Skeletal muscle cell (primary cell): ENCODE results near the gene ANO6.
"Not testable (repeated sequence)": the region's sequence is repeated elsewhere in the genome, so short reads cannot be mapped to it uniquely, and the experiment has no call there.

Source experiments
- DNase-seq: peaks from one replicate; pipeline ENCODE4 v3.0.0-alpha.2; 2010; ENCODE audit warnings: low read depth
- H3K4me3 ChIP-seq: 2 replicates; pipeline ENCODE4 v1.5.1; 2011; ENCODE audit warnings: low read depth, mild to moderate bottlenecking, control low read depth, low read length, moderate library complexity

Gene ANO6

DNA sequence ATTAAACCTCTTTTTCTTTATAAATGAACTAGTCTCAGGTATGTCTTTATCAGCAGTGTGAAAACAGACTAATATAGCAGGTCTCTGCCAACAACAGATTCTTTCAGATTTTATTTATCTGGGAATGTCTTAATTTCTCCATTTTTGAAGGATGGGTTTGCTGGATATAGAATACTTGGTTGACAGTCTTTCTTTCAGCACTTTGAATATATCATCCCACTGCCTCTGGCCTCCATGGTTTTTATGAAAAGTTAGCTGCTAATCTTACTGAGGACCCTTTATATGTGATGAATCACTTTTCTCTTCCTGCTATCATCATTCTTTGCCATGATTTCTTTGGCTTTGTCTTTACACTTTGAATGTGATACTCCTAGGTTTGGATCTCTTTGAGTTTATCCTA lies 148.0 kb downstream of the ANO6 start:
- no peak for DNase-seq
- H3K4me3 ChIP-seq: no peak overlapping the region

DNA sequence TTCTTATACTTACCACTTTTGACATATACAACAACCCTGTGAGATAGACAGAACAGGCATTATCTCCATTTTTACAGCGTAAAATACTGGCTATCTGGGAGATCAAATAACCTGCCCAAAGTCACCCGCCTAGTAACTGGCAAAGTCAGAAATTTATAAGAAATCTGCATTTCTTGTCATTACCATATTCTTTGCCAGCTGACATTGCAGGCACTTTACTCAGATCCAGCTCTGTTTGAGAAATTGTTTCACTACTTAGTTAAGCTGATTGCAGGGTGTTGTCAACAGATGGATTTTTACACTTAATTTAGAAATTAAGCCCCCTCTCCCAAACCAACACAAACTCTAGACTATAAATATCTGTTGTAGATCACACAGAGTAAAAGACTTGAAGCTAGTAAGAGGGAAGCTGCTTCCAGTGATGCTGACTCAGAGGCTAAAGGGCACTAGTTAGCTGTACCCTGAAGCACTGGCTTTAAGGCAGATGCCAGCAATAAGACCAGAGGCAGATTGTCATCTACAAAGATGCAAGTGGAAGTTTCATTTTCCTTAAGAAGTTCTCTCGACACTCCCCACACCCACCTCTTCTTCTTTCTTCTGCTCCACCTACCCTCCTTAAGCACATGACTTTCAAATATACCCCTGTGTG lies 153.1 kb downstream of the ANO6 start:
- DNase-seq: peak; percentile 49
- no peak overlapping the region for H3K4me3 ChIP-seq

DNA sequence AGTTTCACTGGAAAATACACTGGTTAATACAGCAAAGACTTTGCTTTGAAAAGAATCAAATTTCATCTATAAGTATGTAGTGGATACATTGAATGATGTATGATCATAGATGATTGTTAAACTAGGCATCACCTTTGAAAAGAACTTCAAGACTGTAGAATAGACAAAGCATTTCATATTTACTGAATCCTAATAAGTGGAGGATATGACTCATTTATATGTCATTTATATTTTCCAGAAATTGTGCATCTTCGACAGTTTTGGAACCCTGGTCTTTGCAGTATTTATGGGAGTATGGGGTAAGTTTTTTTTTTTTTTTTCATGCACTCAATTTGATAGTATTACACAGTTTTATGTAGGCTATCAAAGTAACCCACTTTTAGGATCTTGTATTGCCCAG lies 161.9 kb downstream of the ANO6 start:
- no peak for DNase-seq
- no peak overlapping the region for H3K4me3 ChIP-seq

DNA sequence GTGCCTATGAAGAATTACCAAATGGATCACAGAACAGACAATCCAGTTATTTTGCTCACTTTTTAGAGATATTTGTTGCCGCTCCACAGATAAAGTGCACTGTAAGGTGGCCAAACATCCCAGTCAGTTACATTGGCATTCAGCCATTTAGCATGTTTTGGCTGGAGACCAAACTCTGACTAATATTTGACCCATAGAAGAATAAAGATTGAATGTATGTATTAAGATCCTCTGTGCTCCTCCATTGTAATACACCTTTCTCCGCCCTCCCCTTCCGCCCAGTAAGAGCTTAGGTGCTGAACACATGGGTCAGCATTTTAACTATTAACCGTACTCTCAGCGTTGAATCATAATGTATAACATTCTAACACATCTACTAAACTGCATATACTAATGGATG lies 163.4 kb downstream of the ANO6 start:
- no peak overlapping the region for H3K4me3 ChIP-seq
- DNase-seq: peak; percentile 7

DNA sequence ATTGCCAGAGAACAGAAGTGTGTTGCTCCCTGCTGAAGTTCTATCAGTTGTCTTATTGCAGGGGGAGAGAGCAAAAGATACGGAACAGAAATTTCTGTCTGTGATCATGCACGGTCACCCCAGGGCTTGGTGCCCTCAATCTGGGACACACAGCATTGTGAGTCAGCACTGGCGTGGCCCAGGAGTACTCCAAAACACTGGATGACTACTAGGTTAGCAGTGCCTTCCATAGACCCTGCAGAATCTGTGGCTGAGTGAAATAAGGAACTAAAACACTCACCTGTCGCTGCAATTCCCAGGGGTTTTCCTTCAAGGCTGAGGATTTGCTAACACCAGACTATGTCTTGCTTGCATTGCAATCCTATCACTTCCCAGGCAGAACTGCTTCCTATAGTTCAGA lies 165.5 kb downstream of the ANO6 start:
- no peak for DNase-seq

DNA sequence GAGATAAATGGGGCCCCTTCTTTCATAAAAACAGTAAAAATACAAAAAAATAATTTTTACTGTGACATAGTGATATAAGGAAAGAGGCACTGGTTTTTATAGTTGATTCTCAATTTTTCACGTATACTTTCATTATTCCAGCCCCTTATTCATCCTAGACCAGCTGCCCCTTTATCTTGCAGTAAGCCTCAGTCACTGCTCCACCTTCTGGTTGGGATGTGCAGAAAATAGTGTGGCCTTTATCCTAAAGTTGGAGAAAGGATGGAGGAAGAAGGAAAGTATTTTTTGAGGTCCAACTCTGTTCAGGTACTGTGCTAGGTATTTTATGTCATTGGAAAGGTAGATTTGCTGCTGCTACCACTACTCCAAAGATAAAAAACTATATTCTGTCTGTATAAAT lies 172.7 kb downstream of the ANO6 start:
- H3K4me3 ChIP-seq: no peak overlapping the region
- DNase-seq: no peak

More for the DNA sequence above, 165.5 kb downstream of the ANO6 start:
- H3K4me3 ChIP-seq: no peak overlapping the region

DNA sequence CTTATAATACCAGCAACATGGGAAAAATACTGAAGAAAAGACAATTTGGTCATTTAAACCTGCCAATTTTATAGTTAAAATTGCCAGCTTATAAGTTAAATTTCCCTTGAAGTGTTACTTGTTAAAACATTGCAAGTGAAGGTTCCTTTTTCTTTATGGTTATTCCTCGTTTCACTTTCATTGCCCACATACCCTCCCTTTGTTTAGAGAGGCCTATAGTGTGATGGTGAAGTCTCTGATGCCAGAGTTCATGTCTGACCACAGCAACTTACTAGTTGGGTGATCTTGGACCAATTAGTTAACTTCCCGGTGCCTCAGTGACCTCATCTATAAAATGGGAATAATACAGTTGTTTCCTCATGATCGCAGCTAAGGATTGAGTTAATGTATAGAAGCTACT lies 173.5 kb downstream of the ANO6 start:
- DNase-seq: no peak

DNA sequence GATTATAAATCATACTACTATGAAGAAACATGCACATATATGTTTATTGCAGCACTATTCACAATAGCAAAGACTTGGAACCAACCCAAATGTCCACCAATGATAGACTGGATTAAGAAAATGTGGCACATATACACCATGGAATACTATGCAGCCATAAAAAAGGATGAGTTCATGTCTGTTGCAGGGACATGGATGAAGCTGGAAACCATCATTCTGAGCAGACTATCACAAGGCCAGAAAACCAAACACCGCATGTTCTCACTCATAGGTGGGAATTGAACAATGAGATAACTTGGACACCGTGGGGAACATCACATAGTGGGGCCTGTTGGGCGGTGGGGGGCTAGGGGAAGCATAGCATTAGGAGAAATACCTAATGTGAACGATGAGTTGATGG lies 181.6 kb downstream of the ANO6 start:
- not testable (repeated sequence) for H3K4me3 ChIP-seq, DNase-seq

More for the DNA sequence above, 173.5 kb downstream of the ANO6 start:
- no peak overlapping the region for H3K4me3 ChIP-seq

DNA sequence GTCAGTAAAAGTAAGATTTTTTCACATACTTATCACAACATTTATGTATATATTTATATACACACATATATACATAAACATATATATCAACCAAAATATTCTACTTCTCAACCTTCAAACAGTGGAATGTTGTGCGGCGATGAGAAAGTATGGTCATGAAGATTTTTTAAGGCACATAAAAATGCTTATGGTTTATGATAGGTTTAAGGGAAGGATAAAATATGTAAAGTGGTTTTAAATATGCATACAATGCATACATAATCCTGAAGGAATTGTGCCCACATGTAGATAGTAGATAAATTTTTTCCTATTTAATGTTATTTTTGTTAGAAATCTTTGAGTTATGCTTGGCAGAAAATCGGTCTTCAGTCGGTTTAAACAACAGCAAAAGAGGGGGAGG lies 182.7 kb downstream of the ANO6 start:
- no peak for DNase-seq
- H3K4me3 ChIP-seq: no peak overlapping the region

DNA sequence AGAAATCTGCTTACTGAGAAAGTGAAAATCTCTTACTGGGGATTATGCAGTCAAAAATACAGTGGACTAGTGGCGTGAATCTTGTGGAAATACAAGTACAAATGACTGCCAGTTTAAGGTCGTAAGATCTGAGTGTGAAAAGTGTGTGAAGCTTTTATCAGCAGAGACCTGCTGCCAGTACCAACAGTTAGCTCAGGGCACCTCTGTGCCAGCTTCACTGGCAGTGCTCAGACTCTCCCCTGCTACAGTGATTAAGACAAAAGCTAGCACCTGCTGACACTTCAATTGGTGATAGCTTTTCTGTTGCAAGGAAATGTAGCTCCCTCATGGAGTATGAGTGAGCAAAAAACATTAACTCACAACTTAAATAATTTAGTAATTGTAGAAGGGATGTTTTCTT lies 185.1 kb downstream of the ANO6 start:
- DNase-seq: no peak
- H3K4me3 ChIP-seq: no peak overlapping the region

DNA sequence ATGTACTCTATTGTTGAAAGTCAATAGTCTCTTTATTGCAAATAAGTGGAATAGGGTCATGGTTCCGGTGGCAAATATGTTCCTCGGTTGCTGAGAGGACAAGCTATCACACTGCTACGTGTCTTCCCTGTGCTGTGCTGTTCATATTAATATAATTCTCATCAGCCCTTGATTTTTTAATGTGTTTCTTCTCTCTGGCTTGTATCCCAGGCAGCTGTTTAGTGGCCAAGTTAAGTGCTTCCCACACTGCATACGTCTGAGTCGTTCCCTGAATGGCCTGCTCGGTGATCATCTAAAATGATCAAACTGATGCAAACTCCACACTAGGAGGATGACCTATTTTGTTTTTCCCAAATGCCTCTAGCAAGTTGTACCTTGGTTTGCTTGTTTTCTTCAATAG lies 186.4 kb downstream of the ANO6 start:
- DNase-seq: no peak
- H3K4me3 ChIP-seq: no peak overlapping the region

DNA sequence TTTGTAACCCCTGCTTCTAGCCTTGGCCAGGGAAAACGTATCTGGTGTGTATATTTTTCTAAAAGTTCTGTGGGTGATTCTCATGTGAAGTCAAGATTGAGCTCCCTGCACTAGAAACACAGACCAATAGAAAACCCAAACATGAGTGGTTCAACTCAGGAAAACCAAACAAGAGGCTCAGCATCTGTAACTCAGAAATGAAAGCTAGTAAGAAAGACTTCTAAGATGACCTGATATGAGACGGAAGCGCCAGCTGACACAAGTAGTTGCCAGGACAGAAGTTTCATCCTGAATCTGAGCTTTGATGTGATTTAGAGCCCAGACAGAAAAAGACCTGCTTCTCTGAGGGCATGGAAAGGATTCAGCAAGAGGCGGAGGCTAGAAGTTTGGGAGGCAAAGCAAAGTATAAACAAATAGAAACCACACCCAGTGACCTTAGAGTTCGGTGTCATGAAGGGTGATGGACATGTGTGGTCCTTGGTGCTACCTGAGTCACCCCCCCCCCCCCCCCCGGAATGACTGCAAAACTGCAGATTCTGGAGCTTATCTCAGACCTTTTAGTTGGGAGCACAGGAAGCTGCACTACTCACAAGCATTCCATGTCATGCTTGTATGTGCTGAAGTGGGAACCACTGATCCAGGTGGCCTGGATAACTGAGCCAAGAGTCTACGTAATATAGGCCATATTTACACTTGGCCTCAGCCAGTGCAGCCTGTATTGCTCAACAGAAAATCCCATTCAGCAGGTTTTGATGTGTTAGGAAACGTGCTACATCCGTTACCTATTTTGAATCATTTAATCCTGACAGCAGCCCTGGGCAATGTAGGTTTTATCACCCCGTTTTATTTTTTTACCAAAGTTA lies 191.3 kb downstream of the ANO6 start:
- DNase-seq: no peak
- H3K4me3 ChIP-seq: no peak overlapping the region

DNA sequence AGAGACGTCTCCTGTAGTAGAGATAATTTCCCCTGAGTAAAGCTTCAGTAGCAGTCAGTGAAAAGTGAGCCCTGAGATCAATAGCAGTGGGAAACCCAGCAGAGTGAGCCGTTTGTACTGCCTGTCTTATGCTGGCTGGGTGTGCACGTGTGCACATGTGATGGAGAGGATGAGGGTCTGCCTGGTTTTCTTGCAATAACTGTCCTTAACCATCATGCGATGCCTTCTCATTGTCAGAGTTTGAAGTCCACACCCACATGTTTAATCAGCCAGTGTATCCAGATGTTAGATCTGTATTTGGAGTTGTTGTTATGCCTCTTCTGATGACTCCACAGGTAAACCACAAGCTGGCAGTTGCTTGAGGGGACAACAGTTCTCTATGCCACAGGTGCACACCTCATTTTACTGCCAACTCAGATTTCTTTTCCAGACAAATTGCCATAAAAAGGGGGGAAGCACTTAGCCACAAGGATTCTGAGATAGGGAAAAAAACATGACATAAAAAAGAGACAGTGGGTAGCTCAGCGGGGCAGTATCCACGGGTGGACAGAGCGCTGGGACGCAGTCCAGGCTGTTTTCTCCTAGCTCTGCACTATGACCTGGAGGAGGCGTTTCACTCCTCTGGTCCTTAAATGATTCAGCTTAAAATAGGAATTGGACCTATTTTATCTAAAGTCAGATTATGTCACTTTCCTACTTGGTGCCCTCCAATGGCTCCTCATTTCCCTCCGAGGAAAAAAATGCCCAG lies 192.3 kb downstream of the ANO6 start:
- no peak for DNase-seq
- H3K4me3 ChIP-seq: no peak overlapping the region

DNA sequence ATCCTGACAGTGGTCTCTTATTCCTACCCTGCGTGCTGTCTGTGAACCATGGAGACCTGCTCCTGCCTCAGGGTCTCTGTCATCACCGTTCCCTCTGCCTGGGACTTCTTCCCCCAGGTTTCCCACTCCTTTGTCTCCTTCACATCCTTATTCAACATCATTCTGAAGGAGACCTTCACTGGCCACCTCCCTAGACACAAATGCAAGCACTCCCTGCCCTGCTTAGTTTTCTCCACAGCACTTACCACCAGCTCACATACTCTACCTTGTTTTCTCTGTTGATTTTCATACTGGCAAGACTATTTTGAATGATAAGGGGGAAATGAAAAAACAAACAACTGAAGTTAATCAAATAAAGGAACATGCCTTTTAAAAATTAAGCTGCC lies 192.8 kb downstream of the ANO6 start:
- no peak overlapping the region for H3K4me3 ChIP-seq
- no peak for DNase-seq

DNA sequence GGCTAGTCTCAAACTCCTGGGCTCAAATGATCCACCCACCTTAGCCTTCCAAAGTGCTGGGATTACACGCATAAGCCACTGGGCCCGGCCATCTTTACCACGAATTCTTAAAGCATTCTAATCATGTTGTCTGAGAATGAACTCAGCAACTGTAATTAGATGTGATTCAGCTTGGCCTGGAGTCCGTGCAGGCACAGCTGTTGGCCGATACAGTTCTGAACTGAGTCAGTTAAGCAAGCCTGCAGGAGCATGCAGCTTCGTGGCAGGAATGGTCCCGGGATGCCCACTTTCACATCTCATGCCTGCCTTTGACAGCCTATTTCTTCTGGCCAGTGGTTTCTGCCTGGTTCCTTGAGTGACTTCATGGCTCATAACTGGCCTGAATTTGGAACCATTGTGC lies 194.1 kb downstream of the ANO6 start:
- H3K4me3 ChIP-seq: no peak overlapping the region
- peak; percentile 35 for DNase-seq

DNA sequence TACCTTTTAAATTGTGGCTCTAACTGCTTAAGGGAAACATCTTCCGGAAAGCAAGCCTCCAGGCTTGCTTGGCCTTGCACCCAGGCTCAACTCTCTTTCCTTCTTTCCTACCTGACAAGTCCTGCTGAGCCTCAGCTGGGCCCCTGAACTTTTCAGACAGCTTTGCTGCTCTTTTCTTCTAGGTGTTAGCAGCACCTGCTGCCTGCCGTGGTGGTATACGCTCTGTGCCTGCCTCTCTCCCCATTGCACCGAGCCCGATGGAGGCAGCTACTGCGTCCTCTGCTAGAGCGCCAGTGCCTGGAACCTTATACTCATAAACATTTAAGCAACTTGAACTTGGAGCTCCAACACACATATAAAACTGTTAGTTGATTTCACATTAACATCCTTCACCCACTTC lies 195.7 kb downstream of the ANO6 start:
- no peak for DNase-seq

DNA sequence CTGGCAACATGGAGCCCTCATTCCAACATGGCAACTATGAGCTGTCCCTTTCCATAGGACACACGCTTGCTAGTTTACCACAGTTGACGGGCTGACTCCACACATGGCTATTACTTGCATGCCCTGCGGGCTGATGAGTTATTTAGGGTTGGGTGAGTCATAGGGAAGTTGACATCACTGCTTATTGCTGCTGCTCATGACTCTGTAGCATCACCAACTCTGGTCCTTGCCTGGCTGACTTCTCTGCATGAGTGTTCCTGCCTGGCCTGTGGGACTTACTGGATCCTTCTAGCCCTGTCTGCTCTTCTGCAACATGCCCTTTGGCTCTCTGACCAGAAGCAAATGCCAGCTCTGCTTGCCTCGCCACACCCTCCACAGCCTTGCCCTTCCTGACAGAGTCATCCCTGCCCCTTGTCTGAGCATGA lies 199.5 kb downstream of the ANO6 start:
- DNase-seq: peak; percentile 98
- no peak overlapping the region for H3K4me3 ChIP-seq

More for the DNA sequence above, 195.7 kb downstream of the ANO6 start:
- H3K4me3 ChIP-seq: no peak overlapping the region

DNA sequence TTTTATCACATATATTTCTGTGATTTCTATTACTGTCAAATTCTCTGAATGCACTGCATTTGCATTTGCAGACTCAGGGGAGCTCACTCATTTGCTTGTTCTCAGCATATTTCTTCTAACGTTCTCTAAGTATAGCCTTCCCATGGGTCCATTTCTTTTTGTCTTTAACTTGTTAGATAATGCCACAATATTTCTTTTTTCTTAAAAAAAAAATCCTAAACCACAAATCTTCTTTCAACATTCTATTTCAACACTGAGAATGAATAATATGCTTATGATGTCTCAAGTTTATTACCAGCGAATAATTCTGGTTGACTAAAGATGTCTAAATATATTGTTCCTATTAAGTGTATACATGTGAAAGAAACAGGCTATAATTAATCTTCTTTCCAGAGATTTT lies 200.2 kb downstream of the ANO6 start:
- no peak overlapping the region for H3K4me3 ChIP-seq

DNA sequence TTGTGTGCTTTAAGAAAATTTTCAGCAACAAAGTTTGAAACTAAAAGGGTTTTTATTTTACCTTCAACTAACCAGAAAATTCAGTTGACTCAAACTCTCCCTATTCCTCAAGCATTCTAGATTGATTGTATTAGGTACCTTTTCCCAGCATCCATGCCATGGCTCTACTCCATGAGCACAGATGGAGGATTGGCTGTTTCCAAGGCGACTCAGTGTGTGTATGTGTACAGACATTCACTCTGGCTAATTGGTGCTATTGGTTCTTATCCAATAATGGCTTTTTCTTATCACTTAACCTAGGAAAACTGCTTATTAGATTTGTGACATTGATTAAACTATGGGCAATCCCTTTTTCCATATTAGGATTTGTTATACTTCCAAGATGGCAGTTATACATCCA lies 202.6 kb downstream of the ANO6 start:
- no peak for DNase-seq
- H3K4me3 ChIP-seq: no peak overlapping the region

More for the DNA sequence above, 200.2 kb downstream of the ANO6 start:
- DNase-seq: no peak

DNA sequence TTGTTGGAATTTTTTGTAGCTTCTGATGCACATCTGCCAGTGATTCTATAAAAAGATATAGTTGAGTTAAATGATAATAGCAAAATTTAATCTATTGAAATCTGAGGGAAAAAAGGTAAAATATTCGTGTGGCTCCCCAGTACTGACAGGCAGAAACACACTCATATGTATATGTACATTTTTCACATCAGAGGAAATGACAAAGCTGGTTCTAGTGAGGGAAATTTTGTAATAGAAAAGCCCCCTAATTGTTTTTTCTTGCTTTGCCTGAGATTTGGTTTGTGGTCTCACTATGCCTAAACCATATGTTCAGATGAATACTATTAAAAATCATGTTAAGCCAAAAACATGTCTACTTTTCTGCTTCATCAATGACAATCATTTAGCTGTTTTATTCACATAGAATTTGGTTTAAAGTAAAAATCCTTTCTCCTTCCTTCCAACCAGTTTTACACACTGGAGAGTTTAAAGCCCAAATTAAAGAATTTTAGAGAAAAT lies 203.5 kb downstream of the ANO6 start:
- no peak for DNase-seq

More for the DNA sequence above, 203.5 kb downstream of the ANO6 start:
- H3K4me3 ChIP-seq: no peak overlapping the region
